Measurements from ENCODE around the gene TEN1.
"Not testable (repeated sequence)": the region's sequence is repeated elsewhere in the genome, so short reads cannot be mapped to it uniquely, and the experiment has no call there.

Gene TEN1

DNA sequence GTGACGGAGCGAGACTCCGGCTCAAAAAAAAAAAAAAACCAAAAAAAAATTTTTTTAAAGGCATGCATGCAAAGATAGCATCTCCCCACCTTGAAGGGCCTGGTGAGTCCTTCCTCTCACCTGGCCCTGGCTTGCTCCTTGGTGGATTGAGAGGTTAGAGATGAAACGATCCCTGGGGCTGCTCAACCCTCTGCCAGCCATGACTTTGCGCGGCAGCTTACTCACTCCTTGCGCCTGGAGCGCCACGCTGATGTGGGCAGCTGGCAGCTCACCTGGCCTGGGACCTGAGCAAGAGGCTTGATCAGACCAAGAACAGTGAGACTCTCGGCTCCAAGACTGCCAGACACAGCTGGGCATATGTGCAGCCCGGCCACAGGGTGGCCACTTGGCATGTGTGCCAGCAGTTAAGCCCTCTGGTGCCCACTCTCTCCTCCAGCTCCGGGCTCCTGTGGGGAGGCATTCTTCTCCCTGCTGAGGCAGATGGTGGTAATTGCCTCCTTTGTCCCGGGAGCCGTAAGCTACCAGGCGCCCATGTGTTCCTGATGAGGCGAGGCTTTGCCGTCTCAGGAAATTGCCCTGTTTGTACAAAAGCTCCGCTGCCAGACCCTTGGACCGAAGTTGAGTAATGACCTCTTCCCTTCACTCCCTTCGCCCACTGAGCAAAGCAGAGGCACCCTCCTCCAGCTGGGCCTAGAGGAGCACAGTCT is 53.2 kb downstream of the TEN1 start:
- DNase-seq = no peak

DNA sequence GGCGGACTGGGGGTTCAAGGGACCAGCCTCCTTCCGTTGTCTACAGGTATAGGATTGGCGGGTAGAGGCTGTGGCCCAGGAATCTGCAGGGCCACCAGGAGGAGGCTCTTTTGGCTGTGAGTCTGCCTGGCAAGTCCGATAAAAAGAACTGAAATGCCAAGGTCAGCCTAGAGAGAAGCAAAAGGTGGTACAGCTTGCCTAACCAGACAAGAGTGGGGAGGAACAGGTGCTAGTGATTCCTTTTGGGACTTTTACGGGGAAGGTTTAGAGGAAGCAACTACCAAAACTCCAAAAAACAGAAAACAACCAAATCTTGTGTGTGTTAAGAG is 53.7 kb downstream of the TEN1 start:
- no peak for DNase-seq

GRCh38 chr17:76033139-76033538 is 54.1 kb downstream of the TEN1 start:
- DNase-seq = no peak

GRCh38 chr17:76034428-76035350 is 55.6 kb downstream of the TEN1 start:
- no peak for DNase-seq

DNA sequence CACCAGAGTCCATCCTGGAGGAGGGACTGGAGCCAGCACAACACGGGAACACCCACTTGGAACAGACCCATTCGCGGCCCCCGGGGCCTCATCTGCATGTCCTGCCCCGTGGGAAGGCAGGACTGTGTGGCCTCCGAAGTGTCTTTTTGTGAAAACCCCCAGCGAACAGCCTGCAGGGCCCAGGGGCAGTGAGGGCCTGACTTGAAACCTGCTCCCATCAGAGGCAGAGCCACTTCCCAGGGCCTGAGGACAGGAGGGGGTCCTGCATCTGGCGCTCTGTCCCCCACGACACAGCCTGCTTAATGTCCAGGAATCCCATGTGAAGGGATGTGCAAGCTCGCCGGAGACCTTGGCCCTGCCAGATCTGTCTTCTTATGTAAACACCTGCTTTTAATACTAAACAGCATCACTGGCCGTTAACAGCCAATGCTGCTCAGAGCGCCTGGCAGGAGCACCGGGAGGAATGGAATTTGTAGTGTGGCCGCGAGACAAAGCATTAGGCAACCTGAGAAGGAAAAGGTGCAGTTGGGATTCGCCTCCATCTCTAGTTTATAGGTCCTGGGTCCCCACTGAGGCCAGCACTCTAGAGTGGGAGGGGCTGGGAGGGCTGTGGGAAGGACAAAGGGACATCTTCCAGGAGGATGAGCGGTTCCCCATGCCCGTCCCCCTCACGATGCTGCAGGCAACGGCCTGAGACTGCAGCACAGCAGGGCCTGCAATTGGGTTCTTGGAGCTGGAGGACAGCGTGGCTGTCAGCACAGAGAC is 57.6 kb downstream of the TEN1 start:
- no peak for DNase-seq

- DNase-seq = no peak
These were observed 59.0 kb downstream of the TEN1 start for GRCh38 chr17:76038050-76038449.

- no peak for DNase-seq
These were observed 60.1 kb downstream of the TEN1 start for GRCh38 chr17:76039121-76039520.

GRCh38 chr17:76040376-76040775 is 61.3 kb downstream of the TEN1 start:
- DNase-seq = no peak

GRCh38 chr17:76042868-76043267 is 63.8 kb downstream of the TEN1 start:
- DNase-seq = not testable (repeated sequence)

- not testable (repeated sequence) for DNase-seq
These were observed 65.5 kb downstream of the TEN1 start for GRCh38 chr17:76044475-76045007.

- no peak for DNase-seq
These were observed 67.0 kb downstream of the TEN1 start for GRCh38 chr17:76046064-76046463.

DNA sequence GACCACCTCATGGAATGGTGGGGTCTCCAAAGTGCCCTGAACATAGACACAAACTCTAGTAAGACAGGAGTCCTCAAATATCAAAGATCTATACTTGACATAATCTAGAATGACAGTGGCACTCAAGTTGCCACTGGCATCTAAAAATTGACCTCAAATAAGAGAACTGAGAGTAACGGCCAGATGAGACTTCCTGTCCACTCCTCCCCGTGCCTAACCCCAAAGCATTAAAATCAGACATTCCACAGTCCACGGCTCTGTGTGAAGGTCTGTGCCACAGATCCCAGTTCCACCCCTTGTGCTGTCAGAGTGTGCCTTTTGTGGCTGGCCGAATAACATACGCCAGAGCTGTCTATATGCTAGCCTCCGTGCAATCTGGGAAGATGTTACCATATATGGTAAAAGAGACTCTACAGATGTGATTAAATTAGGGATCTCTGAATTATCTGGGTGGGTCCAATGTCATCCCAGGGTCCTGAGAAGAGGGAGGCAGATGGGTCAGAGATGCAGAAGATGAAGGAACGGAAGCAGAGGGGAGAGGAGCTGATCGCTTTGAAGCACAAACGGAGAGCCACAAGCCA is 69.1 kb downstream of the TEN1 start:
- no peak for DNase-seq

DNA sequence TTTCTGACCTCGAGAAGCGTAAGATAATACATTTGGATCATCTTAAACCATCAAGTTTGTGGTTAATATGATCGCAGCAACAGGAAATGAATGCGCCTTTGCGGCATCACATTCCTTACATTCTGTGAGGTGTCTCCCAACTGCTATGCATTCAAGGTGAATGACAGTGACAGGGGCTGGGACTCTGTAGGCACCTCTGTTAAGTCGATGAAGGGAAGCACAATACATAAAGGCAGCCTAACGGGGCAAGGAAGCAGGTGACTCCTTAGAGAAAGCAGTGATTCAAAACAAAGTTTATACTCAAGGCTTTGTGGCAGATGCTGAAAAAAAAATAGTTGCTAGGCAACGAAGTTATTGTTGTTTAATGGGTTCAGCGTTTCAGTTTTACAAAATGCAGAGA is 69.7 kb downstream of the TEN1 start:
- no peak for DNase-seq

GRCh38 chr17:76049239-76049638 is 70.2 kb downstream of the TEN1 start:
- DNase-seq = no peak

- DNase-seq = no peak
These were observed 70.9 kb downstream of the TEN1 start for GRCh38 chr17:76049836-76050537.
